Measurements from ENCODE around the gene DAPK1. TPM values are rescaled to one million over a fixed set of nuclear protein-coding genes. Genes with fewer than 3 reads are reported as not detected.
A peak's percentile ranks its signal among the peaks of the same experiment; 100 is the strongest.

DAPK1 gene
- total and polyA plus RNA-seq, 3 experiments from 2014 or later, result 3.7 to 4.3 TPM; not detected in 1

GRCh38 chr9:87676976-87677775, 179.5 kb downstream of the DAPK1 start:
- H3K4me3 ChIP-seq (ENCODE audit: low read length), result no peak overlapping the region
- no peak overlapping the region for H3K4me3 Mint-ChIP-seq
- no peak for DNase-seq
- no peaks in the 10 kb centered on the region for H3K9me3 Mint-ChIP-seq
- no peaks in the 10 kb centered on the region for H3K4me1 ChIP-seq (ENCODE audit: insufficient read depth, low read length)
- CTCF ChIA-PET, result no interaction called here
- POLR2A ChIA-PET, result no interaction called here
- no peaks in the 10 kb centered on the region for H3K4me1 Mint-ChIP-seq
- no peaks in the 10 kb centered on the region for H3K36me3 ChIP-seq (ENCODE audit: insufficient read depth, low read length)
- no peaks in the 10 kb centered on the region for H3K36me3 Mint-ChIP-seq
- no peaks in the 10 kb centered on the region for H3K27me3 ChIP-seq (ENCODE audit: insufficient read depth, low read length, poor library complexity, severe bottlenecking)
- H3K9me3 ChIP-seq (ENCODE audit: low read length), result no peaks in the 10 kb centered on the region
- peaks cover 3 to 5% of the 10 kb centered on the region in 2 donors for H3K27me3 Mint-ChIP-seq
- H3K27ac Mint-ChIP-seq, result no peak overlapping the region
- H3K27ac ChIP-seq (ENCODE audit: low read depth, low read length), result no peak overlapping the region

DNA sequence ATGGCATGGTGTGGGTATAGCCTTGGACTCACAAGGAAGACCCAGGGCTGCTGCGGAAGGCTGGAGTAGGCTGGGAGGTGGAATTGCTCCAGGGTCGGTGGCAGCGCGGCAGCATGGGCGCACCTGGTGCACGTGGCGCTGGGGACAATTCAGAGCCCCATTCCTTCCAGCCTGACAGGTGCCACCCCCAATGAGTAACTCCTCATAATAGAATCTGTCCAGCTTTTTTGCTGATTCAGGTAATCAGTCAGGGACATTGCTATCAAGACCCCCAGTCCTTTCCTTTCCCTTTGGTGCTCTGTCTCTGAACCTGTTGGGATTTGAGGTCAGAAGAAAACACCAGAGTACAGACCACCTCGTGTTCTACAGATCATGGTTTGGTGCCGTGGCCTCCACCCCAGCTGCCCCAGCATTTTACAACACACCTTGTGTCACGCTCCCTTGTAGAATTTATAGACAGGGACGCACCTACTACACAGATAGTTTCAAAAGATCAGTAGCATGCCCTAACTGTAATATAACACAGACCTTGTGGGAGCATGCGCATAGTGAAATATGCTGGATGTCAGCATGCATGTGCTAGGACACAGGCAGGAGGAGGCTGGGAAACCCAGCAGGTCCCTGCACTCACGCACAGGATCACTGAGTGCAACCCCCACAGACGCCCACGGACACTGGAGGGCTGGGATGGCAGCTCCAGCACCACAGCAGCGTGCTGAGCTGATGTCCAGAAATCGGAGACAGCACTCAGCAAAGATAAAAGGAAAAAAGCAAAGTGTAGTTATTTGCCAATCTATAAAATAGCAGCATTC, 180.3 kb downstream of the DAPK1 start:
- no peaks in the 10 kb centered on the region for H3K27me3 ChIP-seq (ENCODE audit: insufficient read depth, low read length, poor library complexity, severe bottlenecking)
- no peaks in the 10 kb centered on the region for H3K4me1 ChIP-seq (ENCODE audit: insufficient read depth, low read length)
- no peak for DNase-seq
- H3K9me3 ChIP-seq (ENCODE audit: low read length), result no peaks in the 10 kb centered on the region
- no peaks in the 10 kb centered on the region for H3K36me3 ChIP-seq (ENCODE audit: insufficient read depth, low read length)
- Mint-ChIP-seq H3K4me1 (no peaks in the 10 kb centered on the region), H3K36me3 (no peaks in the 10 kb centered on the region), H3K4me3 (no peak overlapping the region), H3K27ac (no peak overlapping the region), H3K9me3 (no peaks in the 10 kb centered on the region), H3K27me3 (no peaks in the 10 kb centered on the region)
- CTCF ChIA-PET, result no interaction called here
- no peak overlapping the region for H3K27ac ChIP-seq (ENCODE audit: low read depth, low read length)
- no peak overlapping the region for H3K4me3 ChIP-seq (ENCODE audit: low read length)
- POLR2A ChIA-PET, result no interaction called here

DNA sequence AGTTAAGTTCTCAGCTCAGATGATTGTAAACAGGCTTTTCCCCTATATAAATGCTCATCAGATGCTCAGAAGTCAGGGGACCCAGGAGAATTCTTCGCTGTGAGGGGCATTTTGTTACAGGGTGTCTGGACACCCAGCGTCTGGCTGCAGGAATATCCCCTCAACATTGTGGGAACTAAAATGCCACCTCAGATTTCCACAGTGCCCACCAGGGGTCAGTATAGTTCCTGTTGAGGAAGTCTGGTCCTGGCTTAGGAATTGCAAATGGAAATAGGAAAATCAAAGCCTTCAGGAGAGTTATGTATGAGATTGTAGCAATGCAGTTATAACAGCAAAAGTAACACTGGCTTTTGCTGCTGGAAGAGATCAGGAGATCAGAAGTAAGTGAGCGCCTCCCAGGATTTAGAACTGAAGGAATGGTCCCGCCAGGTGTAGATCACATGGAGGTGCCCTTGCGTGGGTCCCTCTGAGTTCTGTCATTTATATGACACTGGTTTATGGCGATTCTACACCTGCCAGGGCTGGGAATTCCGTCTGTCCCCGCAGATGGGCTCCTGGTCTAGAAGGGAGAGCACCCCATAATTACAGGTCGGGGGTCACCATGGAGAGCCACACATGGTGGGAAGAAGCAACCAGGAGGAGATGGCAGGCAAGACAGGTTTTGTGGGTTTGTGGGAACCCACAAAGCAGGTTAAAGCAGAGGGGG, 181.1 kb downstream of the DAPK1 start:
- H3K36me3 Mint-ChIP-seq, result no peaks in the 10 kb centered on the region
- CTCF ChIA-PET, result no interaction called here
- Histone ChIP-seq H3K9me3 (ENCODE audit: low read length) (no peaks in the 10 kb centered on the region), H3K27ac (ENCODE audit: low read depth, low read length) (no peak overlapping the region), H3K4me3 (ENCODE audit: low read length) (no peak overlapping the region), H3K27me3 (ENCODE audit: insufficient read depth, low read length, poor library complexity, severe bottlenecking) (no peaks in the 10 kb centered on the region), H3K4me1 (ENCODE audit: insufficient read depth, low read length) (no peaks in the 10 kb centered on the region), H3K36me3 (ENCODE audit: insufficient read depth, low read length) (no peaks in the 10 kb centered on the region)
- POLR2A ChIA-PET, result no interaction called here
- H3K9me3 Mint-ChIP-seq, result no peaks in the 10 kb centered on the region
- no peak for DNase-seq
- H3K4me3 Mint-ChIP-seq, result no peak overlapping the region
- no peak overlapping the region for H3K27ac Mint-ChIP-seq
- H3K4me1 Mint-ChIP-seq, result no peaks in the 10 kb centered on the region
- no peaks in the 10 kb centered on the region for H3K27me3 Mint-ChIP-seq

- Histone ChIP-seq H3K4me1 (ENCODE audit: insufficient read depth, low read length) (peaks cover 3% of the 10 kb centered on the region), H3K9me3 (ENCODE audit: low read length) (no peaks in the 10 kb centered on the region), H3K36me3 (ENCODE audit: insufficient read depth, low read length) (no peaks in the 10 kb centered on the region), H3K27ac (ENCODE audit: low read depth, low read length) (no peak overlapping the region), H3K4me3 (ENCODE audit: low read length) (no peak overlapping the region), H3K27me3 (ENCODE audit: insufficient read depth, low read length, poor library complexity, severe bottlenecking) (no peaks in the 10 kb centered on the region)
- CTCF ChIA-PET, result no interaction called here
- no peak for DNase-seq
- Mint-ChIP-seq H3K9me3 (no peaks in the 10 kb centered on the region), H3K4me3 (no peak overlapping the region), H3K27ac (no peak overlapping the region), H3K4me1 (peaks cover 6 to 9% (median 9%) of the 10 kb centered on the region in 3 donors), H3K27me3 (no peaks in the 10 kb centered on the region), H3K36me3 (no peaks in the 10 kb centered on the region)
- POLR2A ChIA-PET, result no interaction called here
Measured at GRCh38 chr9:87681271-87682061, 183.8 kb downstream of the DAPK1 start.

- no peaks in the 10 kb centered on the region for H3K9me3 ChIP-seq (ENCODE audit: low read length)
- H3K4me1 ChIP-seq (ENCODE audit: insufficient read depth, low read length), result peaks cover 3% of the 10 kb centered on the region
- DNase-seq, result no peak
- no peaks in the 10 kb centered on the region for H3K36me3 ChIP-seq (ENCODE audit: insufficient read depth, low read length)
- Mint-ChIP-seq H3K4me3 (no peak overlapping the region), H3K9me3 (no peaks in the 10 kb centered on the region), H3K4me1 (peaks cover 6 to 9% (median 9%) of the 10 kb centered on the region in 3 donors), H3K36me3 (no peaks in the 10 kb centered on the region), H3K27ac (no peak overlapping the region), H3K27me3 (no peaks in the 10 kb centered on the region)
- H3K27me3 ChIP-seq (ENCODE audit: insufficient read depth, low read length, poor library complexity, severe bottlenecking), result no peaks in the 10 kb centered on the region
- no peak overlapping the region for H3K27ac ChIP-seq (ENCODE audit: low read depth, low read length)
- ChIA-PET POLR2A (no interaction called here), CTCF (no interaction called here)
- no peak overlapping the region for H3K4me3 ChIP-seq (ENCODE audit: low read length)
Measured at GRCh38 chr9:87682085-87682484, 184.4 kb downstream of the DAPK1 start.

- no peak overlapping the region for H3K4me3 ChIP-seq (ENCODE audit: low read length)
- CTCF ChIA-PET, result no interaction called here
- H3K4me3 Mint-ChIP-seq, result no peak overlapping the region
Measured at GRCh38 chr9:87682618-87683017, 185.0 kb downstream of the DAPK1 start.

DNA sequence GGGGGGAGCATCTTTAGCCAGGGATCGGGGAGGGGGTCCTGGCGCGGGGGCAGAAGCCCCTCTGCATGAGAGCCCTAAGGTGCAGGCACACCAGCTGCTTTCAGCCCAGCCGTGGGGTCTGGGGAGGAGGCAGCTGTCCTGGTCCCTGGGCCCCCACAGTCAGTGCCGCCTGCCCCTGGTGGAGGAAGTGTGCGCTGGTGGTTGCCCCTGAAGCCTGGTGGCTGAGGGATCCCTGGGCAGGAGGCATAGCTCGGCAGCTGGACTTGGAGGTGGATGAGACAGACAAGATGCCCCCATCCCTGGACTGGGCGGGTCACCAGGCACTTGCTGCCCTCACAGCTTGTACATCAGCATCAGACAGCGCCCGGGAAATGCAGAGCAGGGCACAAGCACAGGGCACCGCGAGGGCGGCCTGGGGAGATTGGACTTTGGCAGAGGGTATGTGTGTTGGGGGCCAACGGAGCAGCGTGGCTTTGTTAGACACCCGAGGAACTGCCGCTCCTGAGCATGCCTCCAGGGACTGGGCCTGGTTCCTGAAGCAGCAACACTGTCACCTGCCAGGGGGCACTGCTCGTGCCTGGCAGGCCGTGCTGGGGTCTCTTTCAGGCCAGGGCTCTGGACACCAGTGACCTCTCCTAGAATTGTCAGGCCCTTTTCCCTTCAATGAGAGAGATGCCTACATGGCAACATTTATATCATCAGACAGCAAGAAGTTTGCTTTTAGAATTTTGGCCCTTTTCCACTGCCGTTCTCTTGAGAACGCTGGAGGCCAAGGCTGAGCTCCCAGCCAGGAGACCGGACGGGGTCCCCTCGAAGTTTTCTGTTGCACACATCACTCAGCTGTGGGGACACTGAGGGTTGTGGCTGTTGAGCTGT, 186.3 kb downstream of the DAPK1 start:
- Mint-ChIP-seq H3K36me3 (no peaks in the 10 kb centered on the region), H3K4me1 (peaks cover 6 to 9% (median 9%) of the 10 kb centered on the region in 3 donors), H3K4me3 (no peak overlapping the region), H3K27me3 (no peaks in the 10 kb centered on the region), H3K27ac (peak overlapping the region in 1 of 8 donors; percentile 17), H3K9me3 (no peaks in the 10 kb centered on the region)
- POLR2A ChIA-PET, result no interaction called here
- CTCF ChIA-PET, result interaction anchor here (0.7 kb wide), 1 partner anchor 11 kb away, joined by 3 read pairs; no protein-coding TSS in a partner anchor
- Histone ChIP-seq H3K4me1 (ENCODE audit: insufficient read depth, low read length) (peaks cover 3% of the 10 kb centered on the region), H3K9me3 (ENCODE audit: low read length) (no peaks in the 10 kb centered on the region), H3K27me3 (ENCODE audit: insufficient read depth, low read length, poor library complexity, severe bottlenecking) (no peaks in the 10 kb centered on the region), H3K4me3 (ENCODE audit: low read length) (no peak overlapping the region), H3K27ac (ENCODE audit: low read depth, low read length) (no peak overlapping the region), H3K36me3 (ENCODE audit: insufficient read depth, low read length) (no peaks in the 10 kb centered on the region)
- DNase-seq, result no peak

More at GRCh38 chr9:87682618-87683017, 185.0 kb downstream of the DAPK1 start:
- Histone ChIP-seq H3K9me3 (ENCODE audit: low read length) (no peaks in the 10 kb centered on the region), H3K36me3 (ENCODE audit: insufficient read depth, low read length) (no peaks in the 10 kb centered on the region), H3K27me3 (ENCODE audit: insufficient read depth, low read length, poor library complexity, severe bottlenecking) (no peaks in the 10 kb centered on the region), H3K27ac (ENCODE audit: low read depth, low read length) (no peak overlapping the region), H3K4me1 (ENCODE audit: insufficient read depth, low read length) (peaks cover 3% of the 10 kb centered on the region)
- no peaks in the 10 kb centered on the region for H3K9me3 Mint-ChIP-seq
- H3K36me3 Mint-ChIP-seq, result no peaks in the 10 kb centered on the region
- no peaks in the 10 kb centered on the region for H3K27me3 Mint-ChIP-seq
- no peak for DNase-seq
- POLR2A ChIA-PET, result no interaction called here
- no peak overlapping the region for H3K27ac Mint-ChIP-seq
- H3K4me1 Mint-ChIP-seq, result peaks cover 6 to 9% (median 9%) of the 10 kb centered on the region in 3 donors

Data from CD8-positive, alpha-beta memory T cell (primary cell).